ENCODE measurements around the gene MEGF6. TPM values are rescaled to one million over a fixed set of nuclear protein-coding genes. Genes with fewer than 3 reads are reported as not detected.

The MEGF6 gene
- total and polyA plus RNA-seq, 2 of the 8 experiments (the other 6 are each of a cell fraction or from before 2014, with no cell fraction given): 4.1 to 14.8 TPM

- Histone ChIP-seq H3K79me2 (ENCODE audit: control insufficient read depth in 1 of 2, insufficient read depth in 2 of 2, low read length in 2 of 2) (no peaks in the 10 kb centered on the region), H3K36me3 (ENCODE audit: control insufficient read depth in 2 of 4, insufficient read depth in 4 of 4, low read length in 3 of 4) (no peaks in the 10 kb centered on the region), H4K5ac (ENCODE audit: insufficient read length, low read depth, low read length) (no peak overlapping the region), H2BK15ac (ENCODE audit: low read length) (no peak overlapping the region), H4K8ac (ENCODE audit: extremely low read depth, insufficient read depth, low read length) (no peak overlapping the region; the same call in 1 of the 2 replicates), H3K4me1 (replicated peaks in 1 of 4; ENCODE audit: control insufficient read depth in 3 of 4, insufficient read depth in 4 of 4, low read length in 3 of 4) (peaks cover 0 to 22% (median 14%) of the 10 kb centered on the region in 4 experiments; a peak in 6 of 7 replicates), H2BK5ac (ENCODE audit: low read depth, low read length) (no peak overlapping the region), H3K18ac (ENCODE audit: extremely low read depth, low read length) (no peak overlapping the region), H4K20me1 (replicated peaks in 1 of 2; ENCODE audit: control insufficient read depth in 1 of 2, insufficient read depth in 2 of 2, low read length in 2 of 2) (peaks cover 0 to 2% of the 10 kb centered on the region in 2 experiments), H3K14ac (ENCODE audit: insufficient read length) (no peak overlapping the region), H2BK12ac (ENCODE audit: low read depth, low read length) (no peak overlapping the region), H3K27ac (ENCODE audit: low read depth, low read length) (no peak overlapping the region), H2AK5ac (ENCODE audit: low read depth, low read length) (no peak overlapping the region), H4K91ac (replicated peaks; ENCODE audit: insufficient read length, low read length) (no peak overlapping the region), H3K9me3 (ENCODE audit: insufficient read depth in 2 of 2, low read depth in 1 of 2, low read length in 1 of 2) (no peaks in the 10 kb centered on the region), H3K79me1 (ENCODE audit: low read depth, low read length) (no peaks in the 10 kb centered on the region), H3K4ac (replicated peaks; ENCODE audit: insufficient read length, low read depth, low read length) (no peak overlapping the region), H3K23me2 (ENCODE audit: low read depth, low read length) (peaks cover under 1% of the 10 kb centered on the region; the same call in 1 of the 2 replicates), H3K4me3 (ENCODE audit: extremely low read depth in 1 of 4, insufficient read depth in 2 of 4, low read depth in 3 of 4, low read length in 4 of 4) (no peak overlapping the region), H3K56ac (replicated peaks; ENCODE audit: insufficient read length, low read depth, low read length) (no peak overlapping the region), H3K23ac (ENCODE audit: insufficient read length) (no peak overlapping the region), H3K27me3 (replicated peaks in 1 of 4; ENCODE audit: control insufficient read depth in 3 of 4, extremely low read depth in 1 of 4, insufficient read depth in 3 of 4, low read length in 3 of 4) (peaks cover 2 to 14% (median 11%) of the 10 kb centered on the region in 4 experiments), H2AFZ (ENCODE audit: low read length) (no peak overlapping the region), H2BK20ac (ENCODE audit: low read length) (no peak overlapping the region), H3K9ac (replicated peaks in 1 of 4; ENCODE audit: extremely low read depth in 1 of 4, low read depth in 3 of 4, low read length in 3 of 4) (no peak overlapping the region), H2BK120ac (replicated peaks; ENCODE audit: low read depth, low read length) (no peak overlapping the region), H3K4me2 (ENCODE audit: insufficient read depth in 1 of 2, low read depth in 2 of 2, low read length in 2 of 2) (no peak overlapping the region)
- ChIA-PET CTCF (ENCODE audit: partially characterized antibody) (interaction anchor here (0.6 to 1.5 kb wide), 6 partner anchors 9 to 176 kb away, joined by 3 to 5 read pairs (median 3); no protein-coding TSS in a partner anchor), POLR2A (ENCODE audit: partially characterized antibody) (no interaction called here)
- DNase-seq (ENCODE audit: low read depth in 1 of 2, low spot score in 2 of 2): no peak
- no peak for FAIRE-seq
- WGBS, 2 experiments (ENCODE audit: extremely low coverage in 1 of 2, insufficient coverage in 1 of 2, insufficient read length in 1 of 2, insufficient replicate concordance in 2 of 2, low coverage in 1 of 2, low lambda C conversion rate in 2 of 2, missing lambda C conversion rate in 1 of 2): 86% methylated on average over 7 of the region's 9 CpGs; no CpG with 5 or more reads in 1 of the 2 experiments
- TF ChIP-seq SIN3A (conservative IDR thresholded peaks at IDR 0.05 in 1 of 2, IDR thresholded peaks at IDR 0.05 in 1 of 2; ENCODE audit: low read depth in 1 of 2, low read length in 2 of 2) (no peak), SIX5 (IDR thresholded peaks at IDR 0.05; ENCODE audit: low read depth, low read length) (no peak), ATF3 (IDR thresholded peaks at IDR 0.05; ENCODE audit: insufficient read depth, low read depth, low read length) (no peak), MAFK (IDR thresholded peaks at IDR 0.05; ENCODE audit: low read depth, low read length) (no peak), EZH2 (IDR thresholded peaks at IDR 0.05; ENCODE audit: low read depth, low read length, severe bottlenecking) (no peak), MAX (IDR thresholded peaks at IDR 0.05) (no peak), SP1 (IDR thresholded peaks at IDR 0.05; ENCODE audit: low read depth, low read length) (no peak), TEAD4 (IDR thresholded peaks at IDR 0.05; ENCODE audit: low read depth, low read length) (no peak), CBX8 (IDR thresholded peaks at IDR 0.05; ENCODE audit: borderline replicate concordance, low read depth, low read length) (no peak), EGR1 (IDR thresholded peaks at IDR 0.05; ENCODE audit: borderline replicate concordance, low read depth, low read length) (no peak), BRCA1 (IDR thresholded peaks at IDR 0.05; ENCODE audit: low read depth, low read length) (no peak), SP2 (IDR thresholded peaks at IDR 0.05; ENCODE audit: low read length) (no peak), POU5F1 (IDR thresholded peaks at IDR 0.05; ENCODE audit: low read depth, low read length) (no peak), CHD2 (IDR thresholded peaks at IDR 0.05; ENCODE audit: low read length) (no peak), TCF12 (IDR thresholded peaks at IDR 0.05; ENCODE audit: low read depth, low read length) (no peak)
Measured at GRCh38 chr1:3616861-3617260, 5.6 kb upstream of the MEGF6 start.

All from H1 (cell line).